Activated CD8-positive, alpha-beta T cell treated with anti-CD3 and anti-CD28 coated beads, Interleukin-2, amount 10 ng/mL, durations not matched to agents 7 days and 5 days (primary cell): ENCODE data around the gene ERFL. TPM values are rescaled to one million over a fixed set of nuclear protein-coding genes. Genes with fewer than 3 reads are reported as not detected.

ENCODE experiments used
- ATAC-seq: fragments of 150-1000 bp; cut with Tn5 transposase; one replicate; pipeline ENCODE4 v1.10.0; 2021; ENCODE audit warnings: moderate library complexity
- CTCF ChIA-PET: fragments of 350-600 bp; sonication (Branson Sonifier 250); formaldehyde crosslinking; loops from one replicate; lab custom pipeline; 2021; ENCODE audit warnings: antibody characterized with exemption; lab: Charles Lee
- POLR2A ChIA-PET: fragments of 350-600 bp; sonication (Branson Sonifier 250); formaldehyde crosslinking; loops from one replicate; lab custom pipeline; 2021; ENCODE audit warnings: antibody characterized with exemption; lab: Charles Lee
- DNase-seq: peaks from one replicate; pipeline ENCODE4 v3.0.0-alpha.2; 2020
- H3K27ac Mint-ChIP-seq: one replicate; pipeline ENCODE4 v1.8.0; 2021; ENCODE audit warnings: mild to moderate bottlenecking, mixed read lengths
- H3K27me3 Mint-ChIP-seq: one replicate; pipeline ENCODE4 v1.8.0; 2021; ENCODE audit warnings: low read depth, mixed read lengths
- H3K36me3 Mint-ChIP-seq: one replicate; pipeline ENCODE4 v1.8.0; 2021; ENCODE audit warnings: low read depth, mixed read lengths
- H3K4me1 Mint-ChIP-seq: one replicate; pipeline ENCODE4 v1.8.0; 2021; ENCODE audit warnings: low read depth, mixed read lengths
- H3K4me3 Mint-ChIP-seq: one replicate; pipeline ENCODE4 v1.8.0; 2021; ENCODE audit warnings: mild to moderate bottlenecking, mixed read lengths
- H3K9me3 Mint-ChIP-seq: one replicate; pipeline ENCODE4 v1.8.0; 2022; ENCODE audit warnings: mixed read lengths; ENCODE audit not compliant: insufficient read depth
- total RNA-seq, 2 experiments: library from RNA; stranded (reverse); gene quantifications; one replicate each; pipeline ENCODE4 v1.2.3, GENCODE V29; 2021

Gene ERFL
- total RNA-seq, 2 experiments from 2014 or later: 0.84 to 1.1 TPM

GRCh38 chr19:41926028-41926762 is 2.1 kb downstream of the ERFL start:
- ChIA-PET CTCF (no interaction called here), POLR2A (no interaction called here)
- H3K4me3 Mint-ChIP-seq: no peak overlapping the region
- no peak for DNase-seq
- ATAC-seq: no peak
- no peaks in the 10 kb centered on the region for H3K9me3 Mint-ChIP-seq
- H3K27me3 Mint-ChIP-seq: peaks cover 26% of the 10 kb centered on the region
- no peaks in the 10 kb centered on the region for H3K36me3 Mint-ChIP-seq
- H3K4me1 Mint-ChIP-seq: peaks cover 20% of the 10 kb centered on the region
- H3K27ac Mint-ChIP-seq: no peak overlapping the region

GRCh38 chr19:41925208-41926003 is 2.8 kb downstream of the ERFL start:
- ATAC-seq (no peak), DNase-seq (no peak)
- Mint-ChIP-seq H3K36me3 (no peaks in the 10 kb centered on the region), H3K27me3 (peaks cover 23% of the 10 kb centered on the region), H3K27ac (no peak overlapping the region), H3K9me3 (no peaks in the 10 kb centered on the region), H3K4me3 (no peak overlapping the region), H3K4me1 (peaks cover 20% of the 10 kb centered on the region)
- ChIA-PET CTCF (no interaction called here), POLR2A (interaction anchor here (0.9 kb wide), 1 partner anchor 37 kb away, joined by 4 read pairs; no protein-coding TSS in a partner anchor)

GRCh38 chr19:41924151-41925145 is 3.8 kb downstream of the ERFL start:
- ATAC-seq (no peak), DNase-seq (no peak)
- Mint-ChIP-seq H3K36me3 (no peaks in the 10 kb centered on the region), H3K4me3 (no peak overlapping the region), H3K4me1 (peaks cover 15% of the 10 kb centered on the region), H3K9me3 (no peaks in the 10 kb centered on the region), H3K27ac (no peak overlapping the region), H3K27me3 (peaks cover 18% of the 10 kb centered on the region)
- ChIA-PET CTCF (no interaction called here), POLR2A (interaction anchor here (0.9 kb wide), 1 partner anchor 36 kb away, joined by 4 read pairs; no protein-coding TSS in a partner anchor)

GRCh38 chr19:41923045-41923788 is 5.0 kb downstream of the ERFL start:
- ChIA-PET POLR2A (no interaction called here), CTCF (no interaction called here)
- Mint-ChIP-seq H3K4me3 (no peak overlapping the region), H3K36me3 (no peaks in the 10 kb centered on the region), H3K4me1 (peaks cover 8% of the 10 kb centered on the region), H3K9me3 (no peaks in the 10 kb centered on the region), H3K27ac (no peak overlapping the region), H3K27me3 (peaks cover 12% of the 10 kb centered on the region)
- ATAC-seq: no peak
- DNase-seq: no peak

GRCh38 chr19:41922585-41922984 is 5.7 kb downstream of the ERFL start:
- no peaks in the 10 kb centered on the region for H3K36me3 Mint-ChIP-seq
- peaks cover 12% of the 10 kb centered on the region for H3K27me3 Mint-ChIP-seq
- peaks cover 8% of the 10 kb centered on the region for H3K4me1 Mint-ChIP-seq
- ChIA-PET CTCF (no interaction called here), POLR2A (interaction anchor here (0.7 kb wide), 1 partner anchor 14 kb away, joined by 3 read pairs; no protein-coding TSS in a partner anchor)
- H3K4me3 Mint-ChIP-seq: no peak overlapping the region
- H3K27ac Mint-ChIP-seq: no peak overlapping the region
- H3K9me3 Mint-ChIP-seq: no peaks in the 10 kb centered on the region
- ATAC-seq (no peak), DNase-seq (no peak)

GRCh38 chr19:41921577-41922576 is 6.4 kb downstream of the ERFL start:
- ChIA-PET CTCF (no interaction called here), POLR2A (interaction anchor here (0.7 kb wide), 1 partner anchor 15 kb away, joined by 3 read pairs; no protein-coding TSS in a partner anchor)
- DNase-seq (no peak), ATAC-seq (no peak)
- H3K36me3 Mint-ChIP-seq: no peaks in the 10 kb centered on the region
- H3K27ac Mint-ChIP-seq: no peak overlapping the region
- peaks cover 8% of the 10 kb centered on the region for H3K4me1 Mint-ChIP-seq
- H3K27me3 Mint-ChIP-seq: peaks cover 12% of the 10 kb centered on the region
- H3K4me3 Mint-ChIP-seq: no peak overlapping the region
- H3K9me3 Mint-ChIP-seq: no peaks in the 10 kb centered on the region

- Mint-ChIP-seq H3K27ac (no peak overlapping the region), H3K36me3 (no peaks in the 10 kb centered on the region), H3K4me3 (no peak overlapping the region), H3K27me3 (peaks cover 12% of the 10 kb centered on the region), H3K9me3 (no peaks in the 10 kb centered on the region), H3K4me1 (peaks cover 8% of the 10 kb centered on the region)
- POLR2A ChIA-PET: no interaction called here
- no peak for ATAC-seq
- CTCF ChIA-PET: no interaction called here
- no peak for DNase-seq
Observed at GRCh38 chr19:41920882-41921576, 7.2 kb downstream of the ERFL start.

GRCh38 chr19:41919948-41920712 is 8.1 kb downstream of the ERFL start:
- Mint-ChIP-seq H3K4me1 (peaks cover 8% of the 10 kb centered on the region), H3K36me3 (no peaks in the 10 kb centered on the region), H3K27ac (no peak overlapping the region), H3K9me3 (no peaks in the 10 kb centered on the region), H3K27me3 (peaks cover 12% of the 10 kb centered on the region), H3K4me3 (no peak overlapping the region)
- no peak for ATAC-seq
- ChIA-PET CTCF (interaction anchor here (1.2 kb wide), 2 partner anchors 8 to 24 kb away, joined by 3 to 5 read pairs; partner anchors contain the start of gene ERFL), POLR2A (no interaction called here)
- DNase-seq: no peak

GRCh38 chr19:41918653-41919244 is 9.5 kb downstream of the ERFL start:
- Mint-ChIP-seq H3K27me3 (peaks cover 19% of the 10 kb centered on the region), H3K4me1 (peaks cover 8% of the 10 kb centered on the region), H3K4me3 (no peak overlapping the region), H3K36me3 (no peaks in the 10 kb centered on the region), H3K9me3 (no peaks in the 10 kb centered on the region), H3K27ac (no peak overlapping the region)
- DNase-seq: no peak
- CTCF ChIA-PET: interaction anchor here (1.2 kb wide), 2 partner anchors 10 to 22 kb away, joined by 3 to 5 read pairs; partner anchors contain the start of gene ERFL
- ATAC-seq: no peak
- POLR2A ChIA-PET: interaction anchor here (0.6 to 0.9 kb wide), 3 partner anchors 11 to 41 kb away, joined by 3 read pairs; no protein-coding TSS in a partner anchor
